DND-41 (cell line): ENCODE data around the gene CRYBA1.

Source experiments
- ATAC-seq: fragments of 200-7000 bp; cut with Tn5 transposase; 3 replicates; pipeline ENCODE4 v1.9.1; 2021; ENCODE audit warnings: low read depth; ENCODE audit not compliant: insufficient read depth
- DNase-seq: peaks from one replicate; pipeline ENCODE4 v3.0.0-alpha.2; 2020
- H2AFZ ChIP-seq: 2 replicates; pipeline ENCODE4 v1.6.0; 2012; ENCODE audit warnings: low read depth, low read length
- H3K27ac ChIP-seq: 2 replicates; pipeline ENCODE4 v1.5.1; 2012; ENCODE audit warnings: low read length, inconsistent platforms
- H3K27me3 ChIP-seq: fragments of 200-600 bp; sonication (generic); 2 replicates; pipeline ENCODE4 v1.6.0; 2012; ENCODE audit warnings: low read length, mild to moderate bottlenecking, inconsistent platforms; ENCODE audit not compliant: insufficient read depth, poor library complexity
- H3K36me3 ChIP-seq: 2 replicates; pipeline ENCODE4 v1.5.1; 2012; ENCODE audit warnings: low read length, inconsistent platforms; ENCODE audit not compliant: insufficient read depth
- H3K4me1 ChIP-seq: 2 replicates; pipeline ENCODE4 v1.5.1; 2012; ENCODE audit warnings: mild to moderate bottlenecking, low read length; ENCODE audit not compliant: insufficient read depth
- H3K4me2 ChIP-seq: 2 replicates; pipeline ENCODE4 v1.6.0; 2012; ENCODE audit warnings: mild to moderate bottlenecking, moderate library complexity, low read length, inconsistent platforms; ENCODE audit not compliant: insufficient read depth
- H3K4me3 ChIP-seq, 2 experiments: fragments of 200-600 bp in 1 of 2; shearing (Covaris generic) in 1 of 2; 2 replicates each; pipeline ENCODE4 v1.5.1; 2012 to 2016; ENCODE audit warnings: inconsistent platforms in 2 of 2, low read length in 2 of 2, mild to moderate bottlenecking in 2 of 2, low read depth in 1 of 2, moderate library complexity in 1 of 2
- H3K79me2 ChIP-seq: 2 replicates; pipeline ENCODE4 v1.6.0; 2012; ENCODE audit warnings: low read length, inconsistent platforms; ENCODE audit not compliant: insufficient read depth
- H3K9ac ChIP-seq: 2 replicates; pipeline ENCODE4 v1.6.0; 2012; ENCODE audit warnings: low read depth, mild to moderate bottlenecking, inconsistent platforms, low read length, moderate library complexity
- H3K9me3 ChIP-seq: 2 replicates; pipeline ENCODE4 v1.5.1; 2012; ENCODE audit warnings: low read length, moderate library complexity, mild to moderate bottlenecking, inconsistent platforms; ENCODE audit not compliant: insufficient read depth, severe bottlenecking
- H4K20me1 ChIP-seq: 2 replicates; pipeline ENCODE4 v1.6.0; 2012; ENCODE audit warnings: low read length; ENCODE audit not compliant: insufficient read depth
- CTCF ChIP-seq: IDR thresholded peaks from 2 replicates; pipeline ENCODE4 v1.5.1; 2012; ENCODE audit warnings: borderline replicate concordance, low read length, moderate library complexity, mild to moderate bottlenecking; ENCODE audit not compliant: poor library complexity, severe bottlenecking; ENCODE audit errors: extremely low read depth
- EZH2 ChIP-seq: IDR thresholded peaks from 3 replicates; pipeline ENCODE4 v1.6.1; 2012; ENCODE audit warnings: borderline replicate concordance, low read depth, mild to moderate bottlenecking, moderate library complexity, low read length, inconsistent platforms; ENCODE audit not compliant: severe bottlenecking

CRYBA1 gene

GRCh38 chr17:29240477-29240876, 6.2 kb upstream of the CRYBA1 start:
- no peak overlapping the region for H3K27ac ChIP-seq
- H3K79me2 ChIP-seq, result no peaks in the 10 kb centered on the region
- no peaks in the 10 kb centered on the region for H3K36me3 ChIP-seq
- TF ChIP-seq CTCF (no peak), EZH2 (no peak)
- no peak overlapping the region for H2AFZ ChIP-seq
- no peak for ATAC-seq
- H3K4me1 ChIP-seq, result no peaks in the 10 kb centered on the region
- no peaks in the 10 kb centered on the region for H4K20me1 ChIP-seq
- no peaks in the 10 kb centered on the region for H3K27me3 ChIP-seq
- H3K4me3 ChIP-seq, result no peak overlapping the region
- no peak overlapping the region for H3K4me2 ChIP-seq
- DNase-seq, result no peak
- no peak overlapping the region for H3K9ac ChIP-seq
- H3K9me3 ChIP-seq, result no peaks in the 10 kb centered on the region

GRCh38 chr17:29240968-29241963, 5.4 kb upstream of the CRYBA1 start:
- Histone ChIP-seq H3K4me3 (no peak overlapping the region), H3K9me3 (no peaks in the 10 kb centered on the region), H2AFZ (no peak overlapping the region), H3K4me1 (no peaks in the 10 kb centered on the region), H4K20me1 (no peaks in the 10 kb centered on the region), H3K27ac (no peak overlapping the region), H3K4me2 (no peak overlapping the region), H3K9ac (no peak overlapping the region), H3K36me3 (no peaks in the 10 kb centered on the region), H3K27me3 (no peaks in the 10 kb centered on the region), H3K79me2 (no peaks in the 10 kb centered on the region)
- TF ChIP-seq EZH2, result no peak
- TF ChIP-seq CTCF, result no peak
- DNase-seq (no peak), ATAC-seq (no peak)

GRCh38 chr17:29242051-29242450, 4.6 kb upstream of the CRYBA1 start:
- H4K20me1 ChIP-seq, result no peaks in the 10 kb centered on the region
- DNase-seq (no peak), ATAC-seq (no peak)
- no peaks in the 10 kb centered on the region for H3K27me3 ChIP-seq
- H3K79me2 ChIP-seq, result no peaks in the 10 kb centered on the region
- no peak overlapping the region for H2AFZ ChIP-seq
- no peaks in the 10 kb centered on the region for H3K36me3 ChIP-seq
- no peaks in the 10 kb centered on the region for H3K4me1 ChIP-seq
- H3K4me3 ChIP-seq, result no peak overlapping the region
- no peak overlapping the region for H3K9ac ChIP-seq
- TF ChIP-seq EZH2 (no peak), CTCF (no peak)
- H3K27ac ChIP-seq, result no peak overlapping the region
- no peak overlapping the region for H3K4me2 ChIP-seq
- no peaks in the 10 kb centered on the region for H3K9me3 ChIP-seq
